H9 (cell line): ENCODE results near the gene CLMN. TPM values are rescaled to one million over a fixed set of nuclear protein-coding genes. Genes with fewer than 3 reads are reported as not detected.

Experiments used
- DNase-seq: peaks from one replicate; pipeline ENCODE4 v3.0.0-alpha.2; 2017
- H2AFZ ChIP-seq: one replicate; pipeline ENCODE4 v1.6.1; 2013; ENCODE audit warnings: mild to moderate bottlenecking, low read length, control low read depth, moderate library complexity
- H2AK5ac ChIP-seq: 2 replicates; pipeline ENCODE4 v1.6.1; 2013; ENCODE audit warnings: low read length, control low read depth, mixed read lengths; ENCODE audit not compliant: insufficient read length
- H2BK120ac ChIP-seq: one replicate; pipeline ENCODE4 v1.6.1; 2013; ENCODE audit warnings: low read depth, mild to moderate bottlenecking, low read length, control low read depth, inconsistent platforms; ENCODE audit not compliant: poor library complexity, severe bottlenecking
- H2BK12ac ChIP-seq: 2 replicates; pipeline ENCODE4 v1.6.1; 2013; ENCODE audit warnings: low read length, control low read depth, mixed read lengths, low read depth; ENCODE audit not compliant: insufficient read length
- H2BK15ac ChIP-seq: 2 replicates; pipeline ENCODE4 v1.6.1; 2013; ENCODE audit warnings: low read depth, low read length, control low read depth
- H2BK20ac ChIP-seq: one replicate; pipeline ENCODE4 v1.6.1; 2013; ENCODE audit warnings: low read depth, mild to moderate bottlenecking, low read length, control low read depth, inconsistent platforms; ENCODE audit not compliant: poor library complexity, severe bottlenecking
- H2BK5ac ChIP-seq: 2 replicates; pipeline ENCODE4 v1.6.1; 2013; ENCODE audit warnings: low read length, control low read depth, mixed read lengths; ENCODE audit not compliant: insufficient read length
- H3K14ac ChIP-seq: 2 replicates; pipeline ENCODE4 v1.6.1; 2013; ENCODE audit warnings: low read length, control low read depth; ENCODE audit not compliant: insufficient read depth
- H3K18ac ChIP-seq: 2 replicates; pipeline ENCODE4 v1.6.1; 2013; ENCODE audit warnings: low read depth, mild to moderate bottlenecking, mixed read lengths, low read length, control low read depth; ENCODE audit not compliant: insufficient read length
- H3K23ac ChIP-seq: 2 replicates; pipeline ENCODE4 v1.6.1; 2013; ENCODE audit warnings: low read length, control low read depth, mixed read lengths, low read depth; ENCODE audit not compliant: insufficient read length
- H3K23me2 ChIP-seq: 2 replicates; pipeline ENCODE4 v1.6.1; 2013; ENCODE audit warnings: low read depth, mild to moderate bottlenecking, mixed read lengths, low read length, control low read depth; ENCODE audit not compliant: insufficient read length, poor library complexity, severe bottlenecking
- H3K27ac ChIP-seq: 2 replicates; pipeline ENCODE4 v1.5.1; 2013; ENCODE audit warnings: low read length, control low read depth, mixed read lengths, low read depth; ENCODE audit not compliant: insufficient read length
- H3K27me3 ChIP-seq: 2 replicates; pipeline ENCODE4 v1.6.1; 2013; ENCODE audit warnings: low read length, control low read depth, inconsistent platforms; ENCODE audit not compliant: insufficient read depth
- H3K4ac ChIP-seq: 2 replicates; pipeline ENCODE4 v1.6.1; 2013; ENCODE audit warnings: low read depth, mild to moderate bottlenecking, control low read depth, inconsistent platforms, low read length, moderate library complexity
- H3K4me1 ChIP-seq: 2 replicates; pipeline ENCODE4 v1.6.1; 2013; ENCODE audit warnings: low read length, control low read depth, inconsistent platforms; ENCODE audit not compliant: insufficient read depth
- H3K4me2 ChIP-seq: 2 replicates; pipeline ENCODE4 v1.6.1; 2013; ENCODE audit warnings: low read length, control low read depth, mixed read lengths; ENCODE audit not compliant: insufficient read length, insufficient read depth
- H3K56ac ChIP-seq: 2 replicates; pipeline ENCODE4 v1.6.1; 2013; ENCODE audit warnings: low read depth, mild to moderate bottlenecking, mixed read lengths, low read length, control low read depth; ENCODE audit not compliant: insufficient read length
- H3K79me1 ChIP-seq: 2 replicates; pipeline ENCODE4 v1.6.1; 2013; ENCODE audit warnings: low read depth, mild to moderate bottlenecking, moderate library complexity, low read length, control low read depth, inconsistent platforms; ENCODE audit not compliant: insufficient read depth, poor library complexity, severe bottlenecking
- H3K79me2 ChIP-seq: 2 replicates; pipeline ENCODE4 v1.6.1; 2013; ENCODE audit warnings: low read length, control low read depth, inconsistent platforms; ENCODE audit not compliant: insufficient read depth
- H3K9ac ChIP-seq: 2 replicates; pipeline ENCODE4 v1.6.1; 2013; ENCODE audit warnings: low read length, control low read depth, mixed read lengths; ENCODE audit not compliant: insufficient read length; ENCODE audit errors: extremely low read depth
- H3K9me3 ChIP-seq: one replicate; pipeline ENCODE4 v1.6.1; 2013; ENCODE audit warnings: low read depth, low read length, inconsistent platforms; ENCODE audit not compliant: control insufficient read depth
- H3T11ph ChIP-seq: one replicate; pipeline ENCODE4 v1.6.1; 2013; ENCODE audit warnings: mild to moderate bottlenecking, low read length, control low read depth, inconsistent platforms
- H4K20me1 ChIP-seq: one replicate; pipeline ENCODE4 v1.6.1; 2013; ENCODE audit not compliant: control insufficient read depth, insufficient read length, insufficient read depth
- H4K5ac ChIP-seq: 2 replicates; pipeline ENCODE4 v1.6.1; 2013; ENCODE audit warnings: low read depth, mild to moderate bottlenecking, mixed read lengths, low read length, control low read depth; ENCODE audit not compliant: insufficient read length
- H4K8ac ChIP-seq: replicated peaks from 2 replicates; pipeline ENCODE4 v1.6.1; 2013; ENCODE audit warnings: low read length, control low read depth, mixed read lengths, low read depth; ENCODE audit not compliant: insufficient read length
- H4K91ac ChIP-seq: 2 replicates; pipeline ENCODE4 v1.6.1; 2013; ENCODE audit warnings: low read depth, mild to moderate bottlenecking, moderate library complexity, mixed read lengths, low read length, control low read depth; ENCODE audit not compliant: insufficient read length
- H3K27ac Mint-ChIP-seq, 3 experiments: 2 replicates in 2 of 3; 3 replicates in 1 of 3; pipeline ENCODE4 v1.8.0; 2020 to 2021; ENCODE audit warnings: mixed read lengths in 3 of 3, mild to moderate bottlenecking in 1 of 3, moderate library complexity in 1 of 3
- H3K27me3 Mint-ChIP-seq: 2 replicates; pipeline ENCODE4 v1.8.0; 2021; ENCODE audit warnings: low read depth, mild to moderate bottlenecking, moderate library complexity, mixed read lengths
- H3K36me3 Mint-ChIP-seq, 3 experiments: 2 replicates in 2 of 3; 3 replicates in 1 of 3; pipeline ENCODE4 v1.8.0; 2020 to 2021; ENCODE audit warnings: low read depth in 3 of 3, mixed read lengths in 3 of 3; ENCODE audit not compliant: insufficient read depth in 1 of 3
- H3K4me1 Mint-ChIP-seq, 2 experiments: 2 replicates each; pipeline ENCODE4 v1.8.0; 2020; ENCODE audit warnings: mixed read lengths in 2 of 2
- H3K4me3 Mint-ChIP-seq, 2 experiments: 2 replicates in 1 of 2; 3 replicates in 1 of 2; pipeline ENCODE4 v1.8.0; 2020 to 2021; ENCODE audit warnings: mild to moderate bottlenecking in 2 of 2, mixed read lengths in 2 of 2, moderate library complexity in 1 of 2
- H3K9me3 Mint-ChIP-seq, 2 experiments: 2 replicates in 1 of 2; 3 replicates in 1 of 2; pipeline ENCODE4 v1.8.0; 2020; ENCODE audit warnings: mild to moderate bottlenecking in 2 of 2, mixed read lengths in 2 of 2, moderate library complexity in 1 of 2
- CTCF ChIP-seq: fragments of 200-600 bp; sonication (generic); conservative IDR thresholded peaks from 3 replicates; pipeline ENCODE4 v1.8.0; 2021; ENCODE audit warnings: antibody characterized with exemption, mild to moderate bottlenecking
- WGBS: extraction: QIAGEN DNeasy Blood & Tissue Kit; methylation state at CpG from one replicate; pipeline ENCODE4 v1.1.7; 2013; ENCODE audit warnings: missing lambda C conversion rate, low lambda C conversion rate, mixed read lengths; ENCODE audit not compliant: insufficient read length; ENCODE audit errors: extremely low coverage; 5-methylcytosine and 5-hydroxymethylcytosine counted together
- total RNA-seq: library from RNA; stranded (reverse); gene quantifications from 2 replicates; pipeline ENCODE4 v1.2.1, GENCODE V29; 2021

CLMN gene
- total RNA-seq, 1 experiment from 2014 or later: 7.6 TPM

- Histone ChIP-seq H2BK12ac (no peak overlapping the region), H3K4me1 (peaks cover 10% of the 10 kb centered on the region; the same call in 1 of the 2 replicates), H3K4ac (no peak overlapping the region), H3K4me2 (no peak overlapping the region), H4K20me1 (no peaks in the 10 kb centered on the region), H2AK5ac (no peak overlapping the region), H3K9me3 (no peaks in the 10 kb centered on the region), H3K27me3 (no peaks in the 10 kb centered on the region), H3K79me1 (no peaks in the 10 kb centered on the region), H2BK5ac (no peak overlapping the region), H3T11ph (no peak overlapping the region), H4K5ac (no peak overlapping the region), H3K9ac (no peak overlapping the region), H2BK20ac (no peak overlapping the region), H2BK15ac (no peak overlapping the region), H4K91ac (no peak overlapping the region), H3K18ac (no peak overlapping the region), H2AFZ (no peak overlapping the region), H3K23ac (no peak overlapping the region), H4K8ac (no peak overlapping the region), H3K79me2 (peaks cover 12% of the 10 kb centered on the region; the same call in 1 of the 2 replicates), H2BK120ac (no peak overlapping the region), H3K27ac (no peak overlapping the region), H3K56ac (no peak overlapping the region), H3K23me2 (no peaks in the 10 kb centered on the region), H3K14ac (no peak overlapping the region)
- Mint-ChIP-seq H3K4me1 (peaks cover 79 to 90% of the 10 kb centered on the region in 2 experiments), H3K27ac (peak overlapping the region in 2 of 3 experiments; percentile 58 to 66; a peak in 2 of 7 replicates), H3K4me3 (peak overlapping the region in 1 of 2 experiments; percentile 55; a peak in 2 of 5 replicates), H3K36me3 (peaks cover 5 to 15% (median 14%) of the 10 kb centered on the region in 3 experiments), H3K27me3 (no peaks in the 10 kb centered on the region), H3K9me3 (peaks cover 5 to 16% of the 10 kb centered on the region in 2 experiments; a peak in 4 of 5 replicates)
- no peak for DNase-seq
- no peak for TF ChIP-seq CTCF
- WGBS: no CpG with 5 or more reads among the region's 2 CpGs
These were observed 177.5 kb downstream of the CLMN start for GRCh38 chr14:95142208-95142607.
